OCI-LY1 (cell line): ENCODE measurements around the gene ARHGEF25.

Experiments
- CTCF ChIP-seq: fragments of 200-600 bp; sonication (generic), shearing (Covaris generic); IDR thresholded peaks from 2 replicates; pipeline ENCODE4 v1.5.1; 2017; ENCODE audit warnings: mild to moderate bottlenecking, antibody characterized with exemption, low read length, moderate library complexity, mixed read lengths
- EZH2 ChIP-seq: fragments of 200-600 bp; sonication (generic), shearing (Covaris generic); IDR thresholded peaks from 2 replicates; pipeline ENCODE4 v1.8.0; 2017; ENCODE audit warnings: borderline replicate concordance, mixed run types, mild to moderate bottlenecking, antibody characterized with exemption, low read length, moderate library complexity, mixed read lengths

GRCh38 chr12:57631566-57632072, 20.4 kb downstream of the ARHGEF25 start:
- TF ChIP-seq CTCF (no peak), EZH2 (no peak)
